NCI-H1092 treated with DMSO at 0.1 percent for 48 hours (cell line): ENCODE data around the gene FAM20A.
"Not testable (repeated sequence)": the region's sequence is repeated elsewhere in the genome, so short reads cannot be mapped to it uniquely, and the experiment has no call there.

Experiments
- DNase-seq: peaks from one replicate; lab custom pipeline; 2025; lab: John Stamatoyannopoulos, UW

The FAM20A gene

GRCh38 chr17:68519911-68520310, 81.3 kb downstream of the FAM20A start:
- no peak for DNase-seq

DNA sequence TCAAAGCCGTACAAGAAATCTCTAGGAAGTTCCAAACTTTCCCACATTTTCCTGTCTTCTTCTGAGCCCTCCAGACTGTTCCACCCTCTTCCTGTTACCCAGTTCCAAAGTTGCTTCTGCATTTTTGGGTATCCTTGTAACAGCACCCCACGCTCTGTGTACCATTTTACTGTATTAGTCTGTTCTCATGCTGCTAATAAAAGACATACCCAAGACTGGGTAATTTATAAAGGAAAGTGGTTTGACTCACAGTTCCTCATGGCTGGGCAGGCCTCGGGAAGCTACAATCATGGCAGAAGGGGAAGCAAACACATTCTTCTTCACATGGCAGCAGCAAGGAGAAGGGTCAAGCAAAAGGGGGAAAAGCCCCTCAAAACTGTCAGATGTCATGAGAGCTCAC, 82.1 kb downstream of the FAM20A start:
- not testable (repeated sequence) for DNase-seq

GRCh38 chr17:68518063-68518815, 82.9 kb downstream of the FAM20A start:
- no peak for DNase-seq

DNA sequence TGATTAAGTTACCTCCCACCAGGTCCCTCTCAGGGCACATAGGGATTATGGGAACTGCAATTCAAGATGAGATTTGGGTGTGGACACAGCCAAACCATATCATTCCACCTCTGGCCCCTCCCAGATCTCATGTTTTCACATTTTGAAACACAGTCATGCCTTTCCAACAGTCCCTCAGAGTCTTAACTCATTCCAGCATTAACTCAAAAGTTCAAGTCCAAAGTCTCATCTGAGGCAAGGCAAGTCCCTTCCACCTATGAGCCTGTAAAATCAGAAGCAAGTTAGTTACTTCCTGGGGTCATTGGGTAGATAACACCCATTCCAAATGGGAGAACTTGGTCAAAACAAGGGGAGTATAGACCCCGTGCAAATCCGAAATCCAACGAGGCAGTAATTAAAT, 83.6 kb downstream of the FAM20A start:
- DNase-seq, result not testable (repeated sequence)

- no peak for DNase-seq
Measured at GRCh38 chr17:68516732-68517131, 84.4 kb downstream of the FAM20A start.

DNA sequence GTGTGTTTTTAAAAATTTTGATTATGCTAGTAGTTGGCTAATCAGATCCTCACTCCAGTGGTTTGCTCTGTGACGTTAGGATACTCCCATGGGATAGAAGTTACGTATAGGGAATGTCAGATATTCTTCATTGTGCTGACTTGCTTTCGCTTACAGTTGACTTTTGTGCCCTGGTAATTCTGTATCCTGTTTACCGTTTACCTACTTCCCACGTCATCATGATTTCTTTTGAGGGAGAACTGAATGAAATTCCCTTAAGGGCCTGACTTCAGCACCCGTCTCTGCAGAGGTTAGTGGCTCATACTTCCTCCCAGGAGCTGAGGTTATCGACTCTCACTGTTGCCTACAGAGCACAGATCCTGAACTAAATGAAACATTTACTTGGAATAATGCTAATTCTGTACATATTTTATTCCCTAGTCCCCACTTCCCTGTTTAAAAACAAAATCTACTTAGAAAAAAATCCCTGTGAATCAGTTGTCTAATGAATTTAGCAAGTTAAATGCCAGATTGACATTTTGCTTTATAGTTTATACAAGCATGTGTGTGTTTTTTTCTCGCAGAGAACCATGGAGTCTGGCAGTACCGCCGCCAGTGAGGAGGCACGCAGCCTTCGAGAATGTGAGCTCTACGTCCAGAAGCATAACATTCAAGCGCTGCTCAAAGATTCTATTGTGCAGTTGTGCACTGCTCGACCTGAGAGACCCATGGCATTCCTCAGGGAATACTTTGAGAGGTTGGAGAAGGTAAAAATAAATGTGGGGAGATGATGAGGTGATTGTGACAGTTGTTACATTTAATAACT, 86.1 kb downstream of the FAM20A start:
- DNase-seq, result no peak

- no peak for DNase-seq
Measured at GRCh38 chr17:68513932-68514331, 87.2 kb downstream of the FAM20A start.

- peak; percentile 12 for DNase-seq
Measured at GRCh38 chr17:68512960-68513474, 88.2 kb downstream of the FAM20A start.

DNA sequence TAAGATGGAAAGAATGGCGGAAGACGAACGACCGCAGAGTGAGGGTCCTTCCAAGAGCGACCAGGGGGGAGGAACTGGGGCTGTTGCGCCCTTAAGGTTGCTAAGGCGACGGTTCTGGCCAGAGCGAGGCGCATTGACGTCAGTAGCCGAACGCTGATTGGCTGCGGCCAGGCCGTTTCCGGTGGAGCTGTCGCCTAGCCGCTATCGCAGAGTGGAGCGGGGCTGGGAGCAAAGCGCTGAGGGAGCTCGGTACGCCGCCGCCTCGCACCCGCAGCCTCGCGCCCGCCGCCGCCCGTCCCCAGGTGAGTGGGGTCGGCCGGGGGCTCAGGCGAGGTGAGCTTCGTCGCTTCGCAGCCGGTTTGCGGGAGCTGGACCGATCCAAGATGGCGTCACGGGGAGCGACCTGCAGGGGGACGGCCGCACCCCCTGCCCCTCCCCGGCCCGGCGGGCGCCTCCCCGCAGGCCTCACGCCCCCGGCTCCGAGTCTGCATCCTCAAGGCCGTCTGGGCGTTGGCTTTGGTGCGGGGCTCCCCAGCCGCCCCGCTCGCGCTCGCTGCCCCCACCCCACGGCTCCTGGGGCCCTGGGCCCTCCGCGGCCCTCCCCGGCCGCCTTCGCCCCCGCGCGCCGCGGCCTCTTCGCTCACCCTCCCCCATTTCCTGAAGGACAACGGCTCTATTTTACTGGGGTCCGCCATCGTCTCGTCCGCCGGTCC, 88.8 kb downstream of the FAM20A start, which contains the start of gene PRKAR1A:
Gene PRKAR1A, plus strand, starts transcription at position 184 of the 713 bp plus-strand sequence. CDS start 2,970 bp downstream, outside the sequence.
- peak; percentile 95 for DNase-seq

DNA sequence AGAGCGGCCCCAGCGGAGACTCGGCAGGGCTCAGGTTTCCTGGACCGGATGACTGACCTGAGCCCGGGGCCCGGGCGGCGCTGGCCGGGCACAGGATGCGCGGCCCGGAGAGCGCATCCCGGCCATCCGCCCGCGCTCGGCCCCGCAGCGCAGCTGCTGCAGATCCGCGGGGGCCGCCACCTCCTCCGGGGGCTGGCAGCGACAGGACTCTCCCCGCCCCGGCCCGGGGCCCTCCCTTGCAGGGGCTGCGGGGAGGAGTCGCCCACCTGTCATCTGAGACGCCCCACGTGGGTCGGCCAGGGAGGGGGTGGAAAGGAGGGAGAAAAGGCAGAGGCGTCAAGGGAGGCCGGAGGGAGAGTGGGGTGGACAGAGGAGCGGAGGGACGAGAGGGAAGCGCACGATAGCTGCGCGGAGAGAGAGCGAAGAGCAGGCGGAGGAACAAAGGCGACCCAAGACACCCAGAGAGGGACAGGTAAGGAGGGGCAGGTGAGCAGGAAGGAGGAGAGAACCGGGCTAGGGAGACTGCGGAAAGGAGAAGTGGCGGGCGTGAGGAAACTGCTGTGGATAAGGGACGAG, 89.4 kb downstream of the FAM20A start:
- peak; percentile 92 for DNase-seq

DNA sequence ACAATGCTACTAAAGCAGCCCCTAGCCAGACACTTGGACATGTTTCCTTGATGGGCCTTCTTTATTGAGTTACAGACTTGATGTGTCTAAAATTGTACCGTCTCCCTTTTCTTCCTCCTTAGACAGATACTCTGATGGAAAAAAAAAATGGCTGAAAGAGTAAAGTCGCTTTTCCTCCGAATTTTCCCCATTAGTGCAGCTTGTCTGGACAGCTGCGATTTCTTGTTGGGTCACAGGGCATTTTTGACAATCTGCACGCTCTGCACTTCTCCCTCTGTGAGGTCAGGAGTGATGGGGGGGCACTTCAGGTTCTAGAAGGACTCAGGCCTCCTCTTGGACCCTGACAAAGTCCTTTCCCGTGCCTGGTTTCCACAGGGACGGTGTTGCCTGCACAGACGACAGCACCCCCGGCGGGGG, 89.9 kb downstream of the FAM20A start:
- peak; percentile 85 for DNase-seq

DNA sequence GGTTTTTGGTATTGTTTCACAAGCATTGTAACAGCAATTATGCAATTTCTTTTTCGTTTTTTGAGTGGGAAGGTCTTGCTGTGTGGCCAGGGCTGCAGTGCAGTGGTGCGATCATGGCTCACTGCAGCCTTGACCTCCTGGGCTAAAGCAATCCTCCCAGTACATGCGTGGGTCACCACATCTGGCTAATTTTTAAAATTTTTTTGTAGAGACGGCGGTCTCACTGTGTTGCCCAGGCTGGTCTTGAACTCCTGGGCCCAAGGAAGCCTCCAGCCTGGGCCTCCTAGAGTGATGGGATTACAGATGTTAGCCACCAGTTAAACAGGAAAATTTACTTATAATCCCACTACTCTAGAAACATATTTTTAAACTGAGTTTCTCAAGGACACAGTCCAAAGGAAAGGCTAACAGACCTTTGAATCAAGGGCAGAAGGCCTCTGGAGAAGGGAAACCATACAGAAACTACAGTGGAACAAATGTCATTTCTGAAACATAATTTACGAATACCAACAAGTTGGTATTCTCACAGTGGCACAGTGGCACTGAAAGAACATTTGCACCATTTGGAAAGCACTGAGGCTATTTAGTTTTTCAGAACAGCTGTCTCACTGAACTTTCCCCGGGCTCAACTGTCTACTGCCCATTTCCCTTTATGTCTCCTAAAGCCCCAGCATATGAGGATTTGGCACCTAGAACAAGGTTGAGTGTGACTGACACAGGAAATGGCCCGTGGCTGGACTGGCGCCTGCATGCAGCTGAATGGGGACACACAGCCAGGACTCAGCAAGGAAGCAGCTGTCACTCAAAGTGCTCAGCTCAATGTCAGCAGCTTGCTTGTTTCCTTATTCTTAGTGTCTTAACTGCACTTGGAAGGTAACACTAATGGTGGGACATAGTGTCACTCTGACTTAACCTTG, 91.8 kb downstream of the FAM20A start:
- DNase-seq, result peak; percentile 85

DNA sequence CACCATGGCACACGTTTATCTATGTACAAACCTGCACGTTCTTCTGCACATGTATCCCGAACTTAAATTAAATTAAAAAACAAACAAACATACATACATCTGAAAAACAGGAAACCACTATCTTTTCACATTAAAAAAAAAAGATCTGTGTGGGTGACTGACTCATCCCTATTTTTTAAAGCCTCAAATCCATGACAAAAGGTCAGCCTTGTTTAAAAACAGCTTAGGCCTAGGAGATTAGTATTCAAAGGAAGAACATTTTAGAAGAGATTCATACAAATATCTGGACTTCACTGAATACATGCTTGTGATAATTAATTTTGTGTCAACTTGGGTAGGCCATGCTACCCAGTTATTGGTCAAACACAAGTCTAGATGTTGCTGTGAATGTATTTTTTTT, 93.6 kb downstream of the FAM20A start:
- no peak for DNase-seq

DNA sequence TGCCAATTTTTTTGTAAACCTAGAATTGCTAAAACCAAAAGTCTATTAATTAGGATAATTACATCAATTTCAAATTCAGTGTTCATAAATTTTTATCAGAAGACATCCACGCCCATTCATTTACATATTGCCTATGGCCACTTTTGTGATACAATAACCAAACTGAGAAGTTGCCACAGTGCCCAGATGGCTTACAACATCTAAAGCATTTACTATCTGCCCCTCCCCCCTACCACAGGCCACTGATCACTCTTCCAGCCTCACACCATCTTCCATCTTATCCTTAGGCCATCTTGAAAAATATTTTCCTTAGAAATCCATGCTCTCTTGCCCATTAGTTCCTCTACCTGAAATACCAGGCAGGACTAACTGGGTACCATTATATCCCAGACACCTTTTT, 95.2 kb downstream of the FAM20A start:
- no peak for DNase-seq

GRCh38 chr17:68501074-68501473, 100.1 kb downstream of the FAM20A start:
- DNase-seq, result no peak

GRCh38 chr17:68499587-68499986, 101.6 kb downstream of the FAM20A start:
- no peak for DNase-seq

- DNase-seq, result peak; percentile 8
Measured at GRCh38 chr17:68498479-68499326, 102.5 kb downstream of the FAM20A start.

GRCh38 chr17:68497885-68498319, 103.3 kb downstream of the FAM20A start:
- no peak for DNase-seq

DNA sequence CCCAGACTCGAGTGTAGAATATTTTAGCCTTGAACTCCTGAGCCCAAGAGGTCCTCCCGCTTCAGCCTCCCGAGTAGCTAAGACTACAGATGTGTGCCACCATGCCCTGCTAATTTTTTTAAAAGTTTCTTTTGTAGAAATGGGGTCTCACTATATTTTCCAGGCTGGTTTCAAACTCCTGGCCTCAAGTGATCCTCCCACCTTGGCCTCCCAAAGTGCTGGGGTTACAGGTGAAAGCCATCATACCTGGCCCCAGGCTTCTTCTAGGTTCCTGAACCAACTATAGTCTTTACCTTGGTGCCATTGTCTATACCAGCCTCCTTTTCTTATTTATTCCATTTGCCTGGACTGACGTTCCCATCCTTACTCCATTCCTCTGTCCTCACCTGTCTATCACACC, 106.1 kb downstream of the FAM20A start:
- DNase-seq, result no peak
